Nephron progenitor cell (in vitro differentiated cells): ENCODE measurements around the gene TMC8.
"Not testable (repeated sequence)": the region's sequence is repeated elsewhere in the genome, so short reads cannot be mapped to it uniquely, and the experiment has no call there.

Experiments used
- DNase-seq: peaks from one replicate; pipeline ENCODE4 v3.0.0; 2021
- H3K27ac Mint-ChIP-seq: 2 replicates; pipeline ENCODE4 v1.8.0; 2021; ENCODE audit warnings: mild to moderate bottlenecking, moderate library complexity, mixed read lengths
- H3K27me3 Mint-ChIP-seq: 2 replicates; pipeline ENCODE4 v1.8.0; 2021; ENCODE audit warnings: mild to moderate bottlenecking, low read depth, mixed read lengths; ENCODE audit not compliant: poor library complexity
- H3K36me3 Mint-ChIP-seq: 2 replicates; pipeline ENCODE4 v1.8.0; 2021; ENCODE audit warnings: low read depth, mixed read lengths
- H3K4me1 Mint-ChIP-seq: 2 replicates; pipeline ENCODE4 v1.8.0; 2021; ENCODE audit warnings: mixed read lengths
- H3K4me3 Mint-ChIP-seq: 2 replicates; pipeline ENCODE4 v1.8.0; 2021; ENCODE audit warnings: mild to moderate bottlenecking, moderate library complexity, mixed read lengths
- H3K9me3 Mint-ChIP-seq: 2 replicates; pipeline ENCODE4 v1.8.0; 2021; ENCODE audit warnings: mild to moderate bottlenecking, moderate library complexity, mixed read lengths
- CTCF ChIP-seq: fragments of 200-600 bp; sonication (generic); IDR thresholded peaks from 2 replicates; pipeline ENCODE4 v1.5.0; 2021; ENCODE audit warnings: antibody characterized with exemption

TMC8 gene

GRCh38 chr17:78135858-78136500, 5.4 kb downstream of the TMC8 start:
- DNase-seq = no peak
- H3K4me1 Mint-ChIP-seq = peaks cover 17% of the 10 kb centered on the region
- H3K27me3 Mint-ChIP-seq = peaks cover 31% of the 10 kb centered on the region
- no peaks in the 10 kb centered on the region for H3K36me3 Mint-ChIP-seq
- TF ChIP-seq CTCF = no peak
- no peak overlapping the region for H3K4me3 Mint-ChIP-seq
- H3K9me3 Mint-ChIP-seq = no peaks in the 10 kb centered on the region
- H3K27ac Mint-ChIP-seq = no peak overlapping the region

GRCh38 chr17:78137392-78138203, 7.0 kb downstream of the TMC8 start:
- Mint-ChIP-seq H3K36me3 (no peaks in the 10 kb centered on the region), H3K4me3 (no peak overlapping the region), H3K4me1 (peaks cover 28% of the 10 kb centered on the region), H3K27ac (no peak overlapping the region), H3K9me3 (no peaks in the 10 kb centered on the region), H3K27me3 (peaks cover 32% of the 10 kb centered on the region)
- DNase-seq = no peak
- TF ChIP-seq CTCF = peak; percentile 25

- Mint-ChIP-seq H3K27ac (no peak overlapping the region), H3K27me3 (peaks cover 24% of the 10 kb centered on the region), H3K4me1 (peaks cover 34% of the 10 kb centered on the region), H3K9me3 (no peaks in the 10 kb centered on the region), H3K4me3 (no peak overlapping the region), H3K36me3 (no peaks in the 10 kb centered on the region)
- DNase-seq = no peak
- TF ChIP-seq CTCF = no peak
Measured at GRCh38 chr17:78138204-78139060, 7.9 kb downstream of the TMC8 start.

- peaks cover 13% of the 10 kb centered on the region for H3K27me3 Mint-ChIP-seq
- DNase-seq, H3K27ac Mint-ChIP-seq, H3K4me3 Mint-ChIP-seq, H3K9me3 Mint-ChIP-seq, H3K36me3 Mint-ChIP-seq: not testable (repeated sequence)
- peaks cover 42% of the 10 kb centered on the region for H3K4me1 Mint-ChIP-seq
Measured at GRCh38 chr17:78139861-78140168, 9.2 kb downstream of the TMC8 start.

GRCh38 chr17:78140169-78141051, 9.8 kb downstream of the TMC8 start:
- Mint-ChIP-seq H3K27ac (no peak overlapping the region), H3K4me3 (no peak overlapping the region), H3K9me3 (no peaks in the 10 kb centered on the region), H3K36me3 (no peaks in the 10 kb centered on the region), H3K27me3 (peaks cover 11% of the 10 kb centered on the region), H3K4me1 (peaks cover 42% of the 10 kb centered on the region)
- peak; percentile 92 for DNase-seq
- no peak for TF ChIP-seq CTCF
